OCI-LY1 (cell line): Measurements from ENCODE around the gene RBPJL.

Experiments
- CTCF ChIP-seq: fragments of 200-600 bp; sonication (generic), shearing (Covaris generic); IDR thresholded peaks from 2 replicates; pipeline ENCODE4 v1.5.1; 2017; ENCODE audit warnings: mild to moderate bottlenecking, antibody characterized with exemption, low read length, moderate library complexity, mixed read lengths
- EZH2 ChIP-seq: fragments of 200-600 bp; sonication (generic), shearing (Covaris generic); IDR thresholded peaks from 2 replicates; pipeline ENCODE4 v1.8.0; 2017; ENCODE audit warnings: borderline replicate concordance, mixed run types, mild to moderate bottlenecking, antibody characterized with exemption, low read length, moderate library complexity, mixed read lengths

DNA sequence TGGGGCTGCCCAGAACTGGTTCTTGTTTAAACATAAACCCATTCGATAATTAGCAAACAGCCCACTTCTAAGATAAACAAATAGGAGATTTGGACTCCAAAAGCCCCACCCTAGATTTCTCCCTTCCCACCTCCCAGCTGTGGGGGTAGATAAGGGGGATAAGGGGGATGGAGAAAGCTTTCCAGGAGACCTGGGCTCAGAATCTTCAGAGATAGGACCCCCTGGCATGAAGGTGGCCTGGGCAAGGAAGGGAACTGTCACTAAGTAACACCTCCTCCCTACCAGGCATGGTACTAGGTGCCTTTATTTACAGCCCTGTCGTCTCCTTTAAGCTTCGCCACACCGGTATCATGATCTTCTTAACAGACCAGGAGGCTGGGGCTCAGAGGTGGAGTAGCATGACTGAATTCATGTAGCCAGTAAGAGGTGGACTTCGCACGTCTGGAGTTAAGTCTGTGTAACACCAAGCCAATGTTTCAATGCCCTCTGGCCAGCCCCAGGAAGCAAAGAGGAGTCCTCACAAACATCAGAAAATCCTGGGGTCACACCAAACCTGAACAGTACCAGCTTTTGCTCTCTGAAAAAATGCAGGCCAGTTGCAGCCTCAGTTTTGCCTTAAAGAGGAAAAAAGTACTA is 37.0 kb downstream of the RBPJL start:
- TF ChIP-seq CTCF, result no peak
- TF ChIP-seq EZH2, result no peak
